PC-9 (cell line): Measurements from ENCODE around the gene SORT1.

Experiments used
- CTCF ChIP-seq: fragments of 200-600 bp; sonication (generic); conservative IDR thresholded peaks from 2 replicates; pipeline ENCODE4 v1.6.1; 2017; ENCODE audit warnings: mixed run types, antibody characterized with exemption, mild to moderate bottlenecking, moderate library complexity
- EZH2 ChIP-seq: fragments of 200-600 bp; sonication (generic); IDR thresholded peaks from 2 replicates; pipeline ENCODE4 v1.8.0; 2017; ENCODE audit warnings: antibody characterized with exemption, low read depth

- TF ChIP-seq CTCF (no peak), EZH2 (no peak)
These were observed 62.6 kb downstream of the SORT1 start for GRCh38 chr1:109335091-109335490.
